OCI-LY7 (cell line): Measurements from ENCODE around the gene HRNR. TPM values are rescaled to one million over a fixed set of nuclear protein-coding genes. Genes with fewer than 3 reads are reported as not detected.
"Not testable (repeated sequence)": the region's sequence is repeated elsewhere in the genome, so short reads cannot be mapped to it uniquely, and the experiment has no call there.

Experiments
- BruUV-seq: library from RNA; stranded (reverse); fragments of 400-500 nt; replicated peaks from 2 replicates; lab custom pipeline; 2021; lab: Mats Ljungman, UMichigan
- CTCF ChIA-PET: fragments of 300-600 bp; sonication (Branson Sonifier 250); formaldehyde crosslinking; loops from one replicate; lab custom pipeline; 2022; ENCODE audit warnings: antibody characterized with exemption; ENCODE audit not compliant: unreplicated experiment; lab: Charles Lee
- POLR2A ChIA-PET: fragments of 300-600 bp; sonication (Branson Sonifier 250); formaldehyde crosslinking; loops from one replicate; lab custom pipeline; 2022; ENCODE audit warnings: antibody characterized with exemption; lab: Charles Lee
- DNase-seq: peaks from one replicate; pipeline ENCODE4 v3.0.0-alpha.2; 2015; ENCODE audit warnings: low spot score
- H2AFZ ChIP-seq: fragments of 200-600 bp; sonication (generic), shearing (Covaris generic); 2 replicates; pipeline ENCODE4 v1.6.1; 2014; ENCODE audit warnings: mild to moderate bottlenecking, antibody characterized with exemption, low read length, moderate library complexity
- H3K27ac ChIP-seq: fragments of 200-600 bp; sonication (generic); 2 replicates; pipeline ENCODE4 v1.5.1; 2014; ENCODE audit warnings: mixed run types, low read depth, mild to moderate bottlenecking, moderate library complexity, low read length, inconsistent platforms; ENCODE audit not compliant: poor library complexity, severe bottlenecking
- H3K36me3 ChIP-seq: fragments of 200-600 bp; sonication (generic); 2 replicates; pipeline ENCODE4 v1.6.1; 2014; ENCODE audit warnings: mild to moderate bottlenecking, antibody characterized with exemption, low read length, moderate library complexity, mixed read lengths; ENCODE audit not compliant: insufficient read depth
- H3K4me1 ChIP-seq: fragments of 200-600 bp; sonication (generic); 2 replicates; pipeline ENCODE4 v1.5.1; 2014; ENCODE audit warnings: mild to moderate bottlenecking, low read length; ENCODE audit not compliant: insufficient read depth, poor library complexity, severe bottlenecking
- H3K4me2 ChIP-seq: fragments of 200-600 bp; sonication (generic); 2 replicates; pipeline ENCODE4 v1.6.1; 2014; ENCODE audit warnings: mild to moderate bottlenecking, low read length
- H3K4me3 ChIP-seq: fragments of 200-600 bp; sonication (generic); 2 replicates; pipeline ENCODE4 v1.5.1; 2014; ENCODE audit warnings: mild to moderate bottlenecking, low read depth, low read length; ENCODE audit not compliant: poor library complexity, severe bottlenecking
- H3K79me2 ChIP-seq: fragments of 200-600 bp; sonication (generic); 2 replicates; pipeline ENCODE4 v1.6.1; 2016; ENCODE audit warnings: low read depth, mild to moderate bottlenecking, low read length, moderate library complexity, mixed read lengths; ENCODE audit not compliant: insufficient read depth
- H3K9me2 ChIP-seq: fragments of 200-600 bp; sonication (generic); 2 replicates; pipeline ENCODE4 v1.6.1; 2016; ENCODE audit warnings: mild to moderate bottlenecking, low read length, mixed read lengths; ENCODE audit not compliant: insufficient read depth
- H3K9me3 ChIP-seq: fragments of 200-600 bp; sonication (generic); 2 replicates; pipeline ENCODE4 v1.6.1; 2014; ENCODE audit warnings: mild to moderate bottlenecking, mixed run types, low read length, mixed read lengths
- H4K20me1 ChIP-seq: fragments of 200-600 bp; sonication (generic); 2 replicates; pipeline ENCODE4 v1.6.1; 2014; ENCODE audit warnings: mild to moderate bottlenecking, antibody characterized with exemption, low read length, moderate library complexity, mixed read lengths; ENCODE audit not compliant: insufficient read depth
- EZH2phosphoT487 ChIP-seq: fragments of 200-600 bp; sonication (generic); IDR thresholded peaks from 2 replicates; pipeline ENCODE4 v1.6.1; 2018; ENCODE audit warnings: low read depth, borderline replicate concordance, mild to moderate bottlenecking, mixed run types, antibody characterized with exemption, low read length, moderate library complexity, mixed read lengths
- intact Hi-C: fragments of 100-400 bp; cut with micrococcal nuclease; formaldehyde crosslinking; loops from one replicate; pipeline ENCODE4 v1.10.0; 2022; ENCODE audit not compliant: unreplicated experiment
- total RNA-seq, 2 experiments: library from RNA; depleted of rRNA in 1 of 2; stranded (reverse); fragments of >200 nt in 1 of 2; shearing (Covaris generic) in 1 of 2; gene quantifications; 2 replicates each; pipeline ENCODE4 v1.2.3, GENCODE V29; 2014 to 2022
- TF ChIP-seq, protein P1 (sequence below): fragments of 200-600 bp; sonication (generic); conservative IDR thresholded peaks from 2 replicates; pipeline ENCODE4 v1.5.1; 2014; ENCODE audit warnings: mild to moderate bottlenecking, antibody characterized with exemption, low read length, moderate library complexity, mixed read lengths

Gene HRNR
- total RNA-seq, 2 experiments from 2014 or later: not detected

DNA sequence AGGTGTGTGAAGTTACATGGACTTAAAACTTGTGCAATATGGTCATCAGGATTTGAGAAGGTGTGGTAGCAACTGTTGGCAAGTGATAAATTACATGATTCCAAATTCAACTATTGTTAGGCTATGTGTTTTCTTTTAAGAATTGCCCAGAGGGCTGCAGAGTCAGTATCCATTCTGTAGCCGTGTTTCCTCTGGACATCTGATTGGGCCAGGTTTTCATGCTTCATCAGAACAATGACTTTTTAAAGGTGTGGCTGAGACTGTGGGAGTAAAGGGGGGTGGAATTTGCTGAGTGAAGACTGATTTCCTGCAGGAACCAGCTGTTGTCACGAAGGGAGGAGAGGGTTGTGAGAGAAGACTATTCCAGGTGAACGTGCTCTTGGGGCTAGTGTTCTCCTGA is 1.7 kb upstream of the HRNR start:
- Histone ChIP-seq H3K4me1 (no peaks in the 10 kb centered on the region), H3K79me2 (no peaks in the 10 kb centered on the region), H2AFZ (no peak overlapping the region), H3K4me2 (no peak overlapping the region), H3K27ac (no peak overlapping the region), H3K9me3 (no peaks in the 10 kb centered on the region), H3K9me2 (no peaks in the 10 kb centered on the region), H3K4me3 (no peak overlapping the region), H3K36me3 (no peaks in the 10 kb centered on the region), H4K20me1 (no peaks in the 10 kb centered on the region)
- TF ChIP-seq, protein P1, sequence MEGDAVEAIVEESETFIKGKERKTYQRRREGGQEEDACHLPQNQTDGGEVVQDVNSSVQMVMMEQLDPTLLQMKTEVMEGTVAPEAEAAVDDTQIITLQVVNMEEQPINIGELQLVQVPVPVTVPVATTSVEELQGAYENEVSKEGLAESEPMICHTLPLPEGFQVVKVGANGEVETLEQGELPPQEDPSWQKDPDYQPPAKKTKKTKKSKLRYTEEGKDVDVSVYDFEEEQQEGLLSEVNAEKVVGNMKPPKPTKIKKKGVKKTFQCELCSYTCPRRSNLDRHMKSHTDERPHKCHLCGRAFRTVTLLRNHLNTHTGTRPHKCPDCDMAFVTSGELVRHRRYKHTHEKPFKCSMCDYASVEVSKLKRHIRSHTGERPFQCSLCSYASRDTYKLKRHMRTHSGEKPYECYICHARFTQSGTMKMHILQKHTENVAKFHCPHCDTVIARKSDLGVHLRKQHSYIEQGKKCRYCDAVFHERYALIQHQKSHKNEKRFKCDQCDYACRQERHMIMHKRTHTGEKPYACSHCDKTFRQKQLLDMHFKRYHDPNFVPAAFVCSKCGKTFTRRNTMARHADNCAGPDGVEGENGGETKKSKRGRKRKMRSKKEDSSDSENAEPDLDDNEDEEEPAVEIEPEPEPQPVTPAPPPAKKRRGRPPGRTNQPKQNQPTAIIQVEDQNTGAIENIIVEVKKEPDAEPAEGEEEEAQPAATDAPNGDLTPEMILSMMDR: no peak
- TF ChIP-seq EZH2phosphoT487: no peak
- intact Hi-C loops: no loop called here
- BruUV-seq: no TSS peak
- CTCF ChIA-PET: no interaction called here
- POLR2A ChIA-PET: no interaction called here
- DNase-seq: no peak

DNA sequence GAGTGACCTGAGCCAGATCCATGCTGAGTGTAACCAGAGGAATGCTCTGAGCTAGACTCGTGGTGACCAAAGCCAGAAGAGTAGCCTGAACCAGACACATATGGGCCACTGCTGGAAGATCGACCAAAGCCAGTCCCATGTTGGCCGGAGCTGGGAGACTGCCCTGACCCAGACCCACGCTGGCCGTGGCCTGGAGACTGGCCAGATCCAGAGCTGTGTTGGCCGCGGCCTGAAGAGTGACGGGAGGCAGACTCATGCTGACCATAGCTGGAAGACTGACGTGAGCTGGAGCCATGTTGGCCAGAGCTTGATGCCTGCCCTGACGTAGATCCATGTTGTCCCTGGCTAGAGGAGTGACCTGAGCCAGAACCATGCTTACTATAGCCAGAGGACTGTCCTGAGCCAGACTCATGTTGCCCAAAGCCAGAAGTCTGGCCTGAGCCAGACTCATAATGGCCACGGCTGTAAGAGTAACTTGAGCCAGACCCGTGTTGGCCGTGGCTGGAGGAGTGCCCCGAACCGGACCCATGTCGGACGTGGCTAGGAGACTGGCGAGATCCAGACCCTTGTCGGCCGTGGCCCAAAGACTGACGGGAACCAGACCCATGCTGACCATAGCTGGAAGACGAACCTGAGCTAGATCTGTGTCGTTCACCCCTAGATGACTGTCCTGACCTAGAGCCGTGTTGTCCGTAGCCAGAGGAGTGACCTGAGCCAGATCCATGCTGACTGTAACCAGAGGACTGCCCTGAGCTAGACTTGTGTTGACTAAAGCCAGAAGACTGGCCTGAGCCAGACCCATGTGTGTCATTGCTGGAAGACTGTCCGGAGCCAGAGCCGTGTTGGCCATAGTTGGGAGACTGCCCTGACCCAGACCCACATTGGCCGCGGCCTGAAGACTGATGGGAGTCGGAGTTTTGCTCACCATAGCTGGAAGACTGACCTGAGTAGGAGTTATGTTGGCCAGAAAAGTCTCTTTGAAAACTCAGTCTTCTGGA is 3.5 kb downstream of the HRNR start:
- H3K36me3 ChIP-seq: no peaks in the 10 kb centered on the region
- no peaks in the 10 kb centered on the region for H3K9me3 ChIP-seq
- no peak overlapping the region for H2AFZ ChIP-seq
- H4K20me1 ChIP-seq: no peaks in the 10 kb centered on the region
- DNase-seq: no peak
- CTCF ChIA-PET: no interaction called here
- H3K4me1 ChIP-seq: no peaks in the 10 kb centered on the region
- BruUV-seq: no TSS peak
- TF ChIP-seq, protein P1: no peak
- no peak for TF ChIP-seq EZH2phosphoT487
- H3K9me2 ChIP-seq: no peaks in the 10 kb centered on the region
- H3K27ac ChIP-seq: no peak overlapping the region
- intact Hi-C loops: no loop called here
- POLR2A ChIA-PET: no interaction called here
- H3K4me3 ChIP-seq: no peak overlapping the region
- H3K79me2 ChIP-seq: no peaks in the 10 kb centered on the region
- no peak overlapping the region for H3K4me2 ChIP-seq

DNA sequence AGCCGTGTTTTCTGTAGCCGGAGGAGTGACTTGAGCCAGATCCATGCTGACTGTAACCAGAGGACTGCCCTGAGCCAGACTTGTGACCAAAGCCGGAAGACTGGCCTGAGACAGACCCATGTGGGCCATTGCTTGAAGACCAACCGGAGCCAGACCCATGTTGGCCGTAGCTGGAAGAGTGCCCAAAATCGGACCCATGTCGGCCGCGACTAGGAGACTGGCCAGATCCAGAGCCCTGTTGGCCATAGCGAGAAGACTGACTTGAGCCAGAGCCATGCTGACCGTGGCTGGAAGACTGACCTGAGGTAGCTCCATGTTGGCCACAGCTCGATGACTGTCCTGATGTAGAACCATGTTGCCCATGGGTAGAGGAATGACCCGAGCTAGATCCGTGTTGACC is 4.6 kb downstream of the HRNR start:
- H3K9me3 ChIP-seq, H3K36me3 ChIP-seq, H3K79me2 ChIP-seq, H2AFZ ChIP-seq, intact Hi-C loops, H3K27ac ChIP-seq, CTCF ChIA-PET, H3K4me1 ChIP-seq, BruUV-seq, H3K4me3 ChIP-seq, H3K4me2 ChIP-seq, H4K20me1 ChIP-seq, DNase-seq, H3K9me2 ChIP-seq: not testable (repeated sequence)
- POLR2A ChIA-PET: interaction anchor here (0.6 kb wide), 1 partner anchor 12 kb away, joined by 3 read pairs; no protein-coding TSS in a partner anchor
